ENCODE data around the gene RAB12.

- TF ChIP-seq CTCF (IDR thresholded peaks at IDR 0.05), result no peak
- TF ChIP-seq POLR2A (IDR thresholded peaks at IDR 0.05), result no peak
- no peak for TF ChIP-seq POLR2AphosphoS5 (IDR thresholded peaks at IDR 0.05)
Observed at GRCh38 chr18:8620845-8621244, 11.6 kb downstream of the RAB12 start.

Data from breast epithelium (tissue), 3 donors.